H1 (cell line): ENCODE measurements around the gene TGM4. TPM values are rescaled to one million over a fixed set of nuclear protein-coding genes. Genes with fewer than 3 reads are reported as not detected.

Experiments
- CHD7 ChIP-seq: fragments of 300-600 bp; sonication (generic); IDR thresholded peaks from 2 replicates; pipeline ENCODE4 v1.7.1; 2012; ENCODE audit warnings: low read length, moderate library complexity, mild to moderate bottlenecking, inconsistent platforms; ENCODE audit not compliant: insufficient replicate concordance
- TAF1 ChIP-seq: IDR thresholded peaks from 2 replicates; pipeline ENCODE4 v1.6.1; 2011; ENCODE audit warnings: mild to moderate bottlenecking, low read depth, low read length
- polyA plus RNA-seq, 7 experiments: library from polyadenylated mRNA; depleted of rRNA in 3 of 7; stranded (reverse) in 5 of 7; unstranded in 2 of 7; fragments of >200 nt in 5 of 7; fragments of 200-250 nt in 2 of 7; gene quantifications; 1 replicate in 5 of 7; 2 replicates in 1 of 7; 4 replicates in 1 of 7; pipeline versions ENCODE4 v1.2.1 to v1.2.3, GENCODE V29; 2011 to 2013; ENCODE audit warnings: missing spikeins in 2 of 7, mixed read lengths in 2 of 7
- total RNA-seq: library from RNA; stranded (reverse); fragmentation: NEBNext Ultra II Directional; extraction: Animal tissue kit (Norgen Biotek cat#: 25700); gene quantifications from 2 replicates; pipeline ENCODE4 v1.2.1, GENCODE V29; 2021

Gene TGM4
- total and polyA plus RNA-seq, 2 of the 8 experiments (the other 6 are each of a cell fraction or from before 2014, with no cell fraction given): 0.02 TPM; not detected in 1

DNA sequence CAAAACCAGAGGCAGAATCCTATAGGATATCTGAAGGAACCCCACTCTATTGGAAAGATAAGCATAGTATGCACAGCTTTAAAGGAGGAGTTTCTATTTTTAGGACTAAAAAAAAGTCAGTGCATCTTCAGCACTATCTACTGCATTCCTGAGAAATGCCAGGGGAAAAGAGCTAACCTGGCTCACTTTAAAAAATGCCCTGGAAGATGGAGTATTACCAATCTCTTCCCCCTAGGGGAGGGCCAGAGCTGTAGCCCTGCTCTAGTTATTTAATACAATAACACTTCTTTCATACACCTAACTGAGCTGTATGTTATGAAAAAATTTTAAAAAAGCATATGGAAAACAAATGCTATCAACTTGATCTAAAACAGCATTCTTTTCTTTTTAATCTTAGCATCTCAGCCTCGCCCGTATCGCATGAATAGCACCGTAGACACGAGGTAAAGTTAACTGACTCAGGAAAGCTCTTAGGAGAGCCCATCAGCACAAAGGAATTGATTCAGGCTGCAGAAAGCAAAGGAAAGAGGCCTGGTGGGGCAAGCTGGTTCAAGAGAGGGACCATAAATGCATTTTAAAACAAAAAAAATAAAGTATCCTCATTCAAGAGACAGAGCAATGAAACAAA lies 50.2 kb downstream of the TGM4 start (continued):
- TF ChIP-seq CHD7: no peak
- no peak for TF ChIP-seq TAF1
